ENCODE results near the gene KRTAP4-12.
"Not testable (repeated sequence)": the region's sequence is repeated elsewhere in the genome, so short reads cannot be mapped to it uniquely, and the experiment has no call there.

The KRTAP4-12 gene
- 0 reads per million in 2 experiments for total RNA-seq

DNA sequence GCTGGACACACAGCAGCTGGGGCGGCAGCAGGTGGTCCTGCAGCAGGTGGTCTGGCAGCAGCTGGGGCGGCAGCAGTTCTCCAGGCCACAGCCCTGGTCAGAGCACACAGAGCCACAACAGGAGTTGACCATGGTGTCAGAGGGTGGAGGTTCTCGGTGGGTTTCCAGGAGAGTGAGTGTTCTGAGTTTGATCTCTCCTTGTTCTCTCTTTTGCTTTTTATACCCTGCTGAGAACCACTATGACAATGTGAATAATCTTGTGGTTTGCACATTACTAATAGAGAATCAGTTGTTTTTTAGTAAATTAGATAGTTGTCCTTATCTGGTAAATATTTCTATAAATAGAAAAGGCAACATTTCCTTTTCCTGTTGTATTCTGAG, at the start of gene KRTAP4-12:
TSS of gene KRTAP4-12 (minus strand) at position 192 of the 381 bp plus-strand sequence. CDS start at position 132, 60 bp downstream.
- not testable (repeated sequence) for DNase-seq (ENCODE audit: low read depth)

DNA sequence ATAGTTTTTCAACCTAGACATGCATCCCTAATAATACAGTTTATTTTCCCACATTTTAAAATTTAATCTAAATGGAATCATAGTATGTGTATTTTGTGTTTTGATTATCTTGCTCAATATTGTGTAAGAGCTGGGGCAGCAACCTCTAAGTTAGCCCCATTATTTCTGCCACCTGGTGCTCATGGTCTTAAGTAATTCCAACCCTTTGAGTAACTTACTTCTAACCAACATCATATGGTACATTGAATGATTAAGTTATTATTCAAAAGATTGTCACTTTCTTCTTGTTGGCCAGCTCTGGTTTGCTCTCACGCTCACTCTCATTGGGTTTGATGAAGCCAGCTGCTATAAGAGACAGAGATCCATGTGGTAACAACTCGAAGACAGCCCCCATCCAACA, 47.9 kb upstream of the KRTAP4-12 start:
- DNase-seq (ENCODE audit: low read depth) = no peak

DNA sequence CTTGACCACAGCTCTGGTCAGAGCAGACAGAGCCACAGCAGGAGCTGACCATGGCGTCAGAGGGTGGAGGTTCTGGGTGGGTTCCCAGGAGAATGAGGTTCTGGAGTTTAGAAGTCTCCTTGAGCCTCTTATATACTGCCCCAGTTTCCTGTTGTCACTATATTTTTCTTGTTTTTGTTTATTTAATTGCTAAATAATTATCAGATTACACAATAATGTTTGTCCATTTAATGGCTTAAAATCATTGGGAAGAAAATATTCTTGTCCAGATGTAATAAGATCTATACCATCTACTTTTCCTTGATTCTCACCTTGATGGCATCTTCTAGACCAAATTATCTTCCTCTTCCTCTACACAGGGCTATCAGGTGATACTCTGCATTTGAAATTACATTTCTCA, 44.1 kb upstream of the KRTAP4-12 start, which contains the start of gene KRTAP4-3:
TSS of gene KRTAP4-3 (minus strand) at position 101 of the 400 bp plus-strand sequence. CDS start at position 52, 49 bp downstream.
- no peak for DNase-seq (ENCODE audit: low read depth)

DNA sequence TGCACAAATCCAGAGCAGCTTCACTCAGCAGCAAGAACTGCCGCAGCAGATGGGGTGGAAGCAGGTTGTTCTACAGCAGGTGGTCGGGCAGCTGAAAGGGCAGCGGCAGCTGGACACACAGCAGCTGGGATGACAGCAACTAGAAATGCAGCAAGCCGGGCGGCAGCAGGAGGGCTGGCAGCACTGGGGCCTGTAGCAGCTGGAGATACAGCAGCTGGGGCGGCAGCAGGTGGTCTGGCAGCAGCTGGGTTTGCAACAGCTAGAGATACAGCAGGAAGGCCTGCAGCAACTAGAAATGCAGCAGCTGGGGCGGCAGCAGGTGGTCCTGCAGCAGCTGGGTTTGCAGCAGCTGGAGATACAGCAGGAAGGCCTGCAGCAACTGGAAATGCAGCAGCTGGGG, 43.6 kb upstream of the KRTAP4-12 start:
- DNase-seq (ENCODE audit: low read depth) = no peak

DNA sequence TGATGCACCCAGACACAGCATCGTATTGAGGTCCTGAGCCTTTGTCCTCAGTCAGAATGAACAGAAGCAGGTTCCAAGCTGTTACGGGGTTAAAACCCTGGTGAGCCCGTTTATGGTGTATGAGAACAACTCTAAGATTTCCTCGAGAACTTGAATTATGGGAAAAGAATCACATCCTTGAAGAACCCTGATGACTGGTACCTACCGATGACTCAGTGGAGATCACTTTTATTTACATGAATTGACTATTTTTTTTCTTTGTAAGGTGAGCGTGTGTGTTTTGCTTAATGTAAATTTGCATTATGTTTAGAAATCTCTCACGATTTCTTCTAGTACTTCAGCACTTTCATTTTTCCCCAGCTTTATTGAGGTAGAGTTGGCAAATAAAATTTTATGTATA, 39.8 kb upstream of the KRTAP4-12 start:
- DNase-seq (ENCODE audit: low read depth) = no peak

DNA sequence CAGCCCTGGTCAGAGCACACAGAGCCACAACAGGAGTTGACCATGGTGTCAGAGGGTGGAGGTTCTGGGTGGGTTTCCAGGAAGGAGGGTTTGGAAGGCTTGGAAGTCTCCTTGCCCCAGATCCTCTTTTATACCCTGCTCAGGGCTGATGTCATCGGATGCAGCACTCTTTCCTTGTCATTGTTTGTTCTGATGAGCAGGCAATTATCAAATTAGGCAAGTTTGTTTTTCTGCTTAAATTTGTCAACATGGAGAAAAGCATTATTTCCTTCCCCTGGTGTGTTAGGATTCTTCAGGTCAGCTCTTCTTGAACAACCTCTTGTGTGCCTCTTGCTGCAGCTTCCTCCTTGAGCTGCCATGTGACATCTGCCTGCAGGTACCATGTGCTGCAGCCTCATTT, 36.7 kb upstream of the KRTAP4-12 start, which contains the start of gene KRTAP4-4:
TSS of gene KRTAP4-4 (minus strand) at position 101 of the 400 bp plus-strand sequence. CDS start at position 44, 57 bp downstream.
- DNase-seq (ENCODE audit: low read depth) = no peak

DNA sequence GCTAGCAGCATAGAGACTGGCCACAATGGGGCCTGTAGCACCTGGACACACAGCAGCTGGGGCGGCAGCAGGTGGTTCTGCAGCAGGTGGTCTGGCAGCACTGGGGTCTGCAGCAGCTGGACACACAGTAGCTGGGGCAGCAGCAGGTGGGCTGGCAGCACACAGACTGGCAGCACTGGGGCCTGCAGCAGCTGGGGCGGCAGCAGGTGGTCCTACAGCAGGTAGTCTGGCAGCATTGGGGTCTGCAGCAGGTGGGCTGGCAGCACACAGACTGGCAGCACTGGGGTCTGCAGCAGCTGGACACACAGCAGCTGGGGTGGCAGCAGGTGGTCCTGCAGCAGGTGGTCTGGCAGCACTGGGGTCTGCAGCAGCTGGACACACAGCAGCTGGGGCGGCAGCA, 36.2 kb upstream of the KRTAP4-12 start:
- not testable (repeated sequence) for DNase-seq (ENCODE audit: low read depth)

DNA sequence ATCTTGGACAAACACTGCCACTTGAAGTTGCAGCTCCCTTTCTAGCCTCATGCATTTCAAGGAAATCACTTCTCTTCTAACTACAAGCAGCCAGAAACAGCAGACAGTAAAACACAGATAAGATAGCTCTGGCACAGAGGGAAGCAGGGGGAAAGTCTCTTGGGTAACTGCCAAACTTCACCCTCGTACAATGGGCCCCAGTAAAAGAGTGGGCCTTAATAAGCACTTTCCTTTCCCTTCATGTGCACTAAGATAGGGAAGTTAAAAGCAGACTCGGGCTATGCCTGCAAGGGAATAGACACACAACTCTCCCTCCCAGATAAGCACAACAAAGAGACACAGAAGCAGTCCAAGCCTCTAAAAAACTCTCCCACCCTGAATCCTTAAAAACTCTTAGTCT, 29.9 kb upstream of the KRTAP4-12 start:
- no peak for DNase-seq (ENCODE audit: low read depth)

DNA sequence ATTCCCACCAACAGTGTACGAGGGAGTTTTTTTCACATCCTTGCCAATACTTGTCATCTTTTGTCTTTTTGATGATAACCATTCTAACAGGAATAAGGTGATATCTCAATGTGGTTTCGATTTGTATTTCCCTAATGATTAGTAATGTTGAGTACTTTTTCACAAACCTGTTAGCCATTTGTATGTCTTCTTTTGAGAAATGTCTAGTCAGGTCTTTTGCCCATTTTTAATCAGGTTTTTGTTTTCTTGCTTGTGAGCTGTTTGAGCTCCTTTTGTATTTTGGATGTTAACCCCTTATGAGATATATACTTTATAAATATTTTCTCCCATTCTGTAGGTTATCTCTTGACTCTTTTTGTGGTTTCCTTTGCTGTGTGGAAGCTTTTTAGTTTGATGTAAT, 27.5 kb upstream of the KRTAP4-12 start:
- DNase-seq (ENCODE audit: low read depth) = no peak

DNA sequence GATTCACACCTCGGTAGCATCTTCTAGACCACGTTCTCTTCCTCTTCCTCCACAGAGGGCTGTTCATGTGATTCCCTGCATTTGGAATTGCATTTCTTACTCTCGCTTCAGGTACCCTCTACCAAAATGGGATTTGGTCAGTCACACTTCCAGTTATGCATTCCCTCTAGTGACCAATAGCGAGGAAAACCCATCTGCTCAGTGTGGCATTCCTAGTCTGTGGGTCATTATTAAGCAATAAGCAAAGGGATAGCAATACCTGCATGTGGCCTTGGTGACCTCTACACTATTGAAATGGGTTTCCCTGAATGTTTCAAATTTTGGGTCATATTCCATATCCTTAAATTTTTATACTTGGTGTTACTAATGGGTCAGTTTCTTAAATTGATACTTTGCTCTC, 26.0 kb upstream of the KRTAP4-12 start:
- no peak for DNase-seq (ENCODE audit: low read depth)

DNA sequence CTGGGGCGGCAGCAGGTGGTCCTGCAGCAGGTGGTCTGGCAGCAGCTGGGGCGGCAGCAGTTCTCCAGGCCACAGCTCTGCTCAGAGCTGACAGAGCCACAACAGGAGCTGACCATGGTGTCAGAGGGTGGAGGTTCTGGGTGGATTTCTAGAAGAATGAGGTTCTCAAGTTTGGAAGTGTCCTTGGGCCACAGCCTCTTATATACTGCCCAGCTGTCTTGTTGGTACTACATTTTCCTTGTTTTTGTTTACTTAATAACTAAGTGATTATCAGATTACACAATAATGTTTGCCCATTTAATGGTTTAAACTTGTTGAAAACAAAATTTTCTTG, 25.6 kb upstream of the KRTAP4-12 start, which contains the start of gene KRTAP4-5:
TSS of gene KRTAP4-5 (minus strand) at position 174 of the 334 bp plus-strand sequence. CDS start at position 116, 58 bp downstream.
- DNase-seq (ENCODE audit: low read depth) = no peak

DNA sequence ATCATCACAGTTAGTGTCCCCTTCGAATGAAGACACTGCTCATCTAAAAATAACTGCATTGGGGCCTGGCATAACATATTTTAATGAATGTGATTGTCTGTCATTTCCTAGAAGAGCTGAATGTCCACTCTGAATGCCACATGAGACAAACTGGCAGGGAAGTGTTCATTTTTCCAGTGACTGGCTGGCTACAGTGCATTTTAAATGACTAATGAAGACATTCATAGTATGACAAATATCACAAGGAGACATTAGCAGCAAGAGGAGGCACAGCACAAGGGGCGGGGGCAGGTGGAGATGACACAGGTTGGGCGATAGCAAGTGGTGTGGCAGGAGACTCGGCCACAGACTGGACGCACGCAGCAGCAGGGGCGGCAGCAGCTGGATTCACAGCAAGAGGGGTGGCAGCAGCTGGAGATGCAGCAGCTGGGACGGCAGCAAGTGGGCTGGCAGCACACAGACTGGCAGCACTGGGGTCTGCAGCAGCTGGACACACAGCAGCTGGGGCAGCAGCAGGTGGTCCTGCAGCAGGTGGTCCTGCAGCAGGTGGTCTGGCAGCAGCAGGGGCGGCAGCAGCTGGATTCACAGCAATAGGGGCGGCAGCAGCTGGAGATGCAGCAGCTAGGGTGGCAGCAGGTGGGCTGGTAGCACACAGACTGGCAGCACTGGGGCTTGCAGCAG, 25.1 kb upstream of the KRTAP4-12 start:
- not testable (repeated sequence) for DNase-seq (ENCODE audit: low read depth)

DNA sequence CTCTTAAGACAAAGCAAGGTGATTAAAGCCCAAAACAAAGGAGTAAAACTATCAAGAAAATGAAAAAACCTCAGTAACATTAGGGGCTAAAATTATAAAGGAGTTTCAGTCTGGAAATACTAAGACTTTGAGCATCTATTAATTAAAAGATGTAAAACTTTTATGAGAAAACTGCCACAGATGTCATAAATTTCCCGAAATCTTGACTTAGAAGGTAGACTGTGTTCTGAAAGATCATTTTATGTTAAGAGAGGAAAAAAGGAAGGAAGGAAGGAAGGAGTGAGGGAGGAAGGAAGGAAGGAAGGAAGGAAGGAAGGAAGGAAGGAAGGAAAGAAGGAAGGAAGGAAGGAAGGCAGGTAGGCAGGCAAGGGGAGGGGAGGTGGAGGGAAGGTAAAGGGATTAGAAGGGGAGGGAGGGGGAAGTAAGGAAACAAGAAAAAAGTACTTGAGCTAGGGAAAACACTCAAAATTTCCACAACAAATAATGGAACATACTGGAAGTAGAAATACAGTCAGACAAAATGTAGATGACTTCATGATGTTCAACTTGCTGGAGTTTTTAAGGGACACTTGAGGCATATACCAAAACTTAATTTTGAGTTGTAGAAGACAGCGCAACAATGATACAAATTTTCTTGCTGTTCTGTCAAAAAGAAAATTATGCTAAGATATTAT, 23.7 kb upstream of the KRTAP4-12 start:
- no peak for DNase-seq (ENCODE audit: low read depth)

DNA sequence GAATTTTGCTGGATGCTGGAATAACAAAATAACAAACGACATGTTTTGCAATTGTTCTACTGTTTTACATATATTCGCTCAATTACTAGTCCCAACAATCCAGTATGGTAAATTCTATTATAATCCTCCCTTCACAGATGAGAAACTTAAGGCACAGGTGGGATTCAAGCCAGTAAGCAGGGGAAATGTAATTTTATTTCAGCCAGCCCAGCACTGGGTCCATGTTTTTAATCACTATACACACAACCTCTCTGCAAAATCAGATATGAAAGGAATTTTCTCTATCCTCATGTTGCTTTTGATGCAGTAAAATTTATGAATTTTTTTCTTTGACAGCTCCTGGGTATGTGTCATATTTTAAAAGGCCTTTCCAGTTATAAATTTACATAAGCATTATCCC, 21.3 kb upstream of the KRTAP4-12 start:
- DNase-seq (ENCODE audit: low read depth) = no peak

DNA sequence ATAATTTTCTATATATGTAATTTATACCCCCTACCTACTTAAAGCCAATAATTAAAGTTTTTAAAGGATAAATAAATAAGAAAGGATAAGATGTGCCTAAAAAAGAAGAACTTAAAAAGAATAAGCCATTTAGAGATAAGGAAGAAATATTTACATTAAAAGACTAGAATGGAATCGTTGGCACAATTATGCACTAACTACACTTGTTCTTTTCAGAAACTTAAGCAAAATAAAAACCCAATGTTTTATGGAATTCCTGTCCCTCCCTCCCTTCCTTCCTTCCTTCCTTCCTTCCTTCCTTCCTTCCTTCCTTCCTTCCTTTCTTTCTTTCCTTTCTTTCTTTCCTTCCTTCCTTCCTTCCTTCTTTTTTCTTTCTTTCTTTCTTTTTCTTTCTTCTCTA, 20.9 kb upstream of the KRTAP4-12 start:
- no peak for DNase-seq (ENCODE audit: low read depth)

DNA sequence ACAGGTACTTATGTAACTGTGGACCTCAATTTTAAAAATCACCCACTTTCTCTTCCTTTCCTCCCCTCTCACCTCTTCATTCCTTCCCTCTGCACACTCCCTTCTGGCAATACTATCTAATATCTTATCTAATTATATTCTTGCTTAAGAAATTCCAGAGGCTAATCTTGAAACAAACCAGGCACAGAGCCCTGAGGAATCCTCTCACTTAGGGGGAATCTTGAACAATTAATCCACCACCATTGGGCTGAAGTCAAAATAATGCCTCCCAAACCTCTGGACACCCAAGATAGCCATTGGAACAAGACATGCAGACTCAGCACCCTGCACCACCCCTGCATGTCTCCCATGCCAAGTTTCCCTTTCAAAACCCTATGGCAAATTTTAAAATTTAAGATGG, 17.4 kb upstream of the KRTAP4-12 start:
- no peak for DNase-seq (ENCODE audit: low read depth)

DNA sequence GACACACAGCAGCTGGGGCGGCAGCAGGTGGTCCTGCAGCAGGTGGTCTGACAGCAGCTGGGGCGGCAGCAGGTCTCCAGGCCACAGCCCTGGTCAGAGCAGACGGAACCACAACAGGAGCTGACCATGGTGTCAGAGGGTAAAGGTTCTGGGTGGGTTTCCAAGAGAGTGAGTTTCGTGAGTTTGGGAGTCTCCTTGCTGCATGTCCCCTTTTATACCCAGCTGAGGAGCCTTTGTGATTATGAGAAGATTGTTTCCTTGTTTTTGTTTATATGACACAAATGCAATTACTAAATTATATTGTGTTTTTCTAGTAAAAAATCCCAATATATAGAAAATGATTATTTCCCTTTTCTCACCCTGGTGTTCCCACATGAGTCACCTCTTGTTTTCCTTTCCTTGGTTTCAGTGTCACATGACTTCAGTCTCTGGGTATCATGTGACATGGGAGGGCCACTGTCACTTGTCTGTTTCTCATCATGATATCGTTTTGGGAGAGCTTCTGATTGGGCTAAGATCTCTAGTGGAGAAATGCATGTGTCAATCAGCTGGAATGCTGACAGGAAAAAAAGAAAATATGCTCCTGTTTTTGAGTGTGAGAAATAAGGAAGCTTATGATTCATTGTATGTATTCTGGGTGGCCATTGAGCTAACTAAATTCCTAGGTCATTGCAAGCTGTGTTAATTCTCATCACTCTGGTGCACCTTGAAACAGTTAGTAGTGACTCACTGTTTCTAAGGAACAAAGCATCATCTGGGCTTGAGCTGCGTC, 16.6 kb upstream of the KRTAP4-12 start, which contains the start of gene KRTAP4-6:
TSS of gene KRTAP4-6 (minus strand) at position 185 of the 772 bp plus-strand sequence. CDS start at position 128, 57 bp downstream.
- no peak for DNase-seq (ENCODE audit: low read depth)

DNA sequence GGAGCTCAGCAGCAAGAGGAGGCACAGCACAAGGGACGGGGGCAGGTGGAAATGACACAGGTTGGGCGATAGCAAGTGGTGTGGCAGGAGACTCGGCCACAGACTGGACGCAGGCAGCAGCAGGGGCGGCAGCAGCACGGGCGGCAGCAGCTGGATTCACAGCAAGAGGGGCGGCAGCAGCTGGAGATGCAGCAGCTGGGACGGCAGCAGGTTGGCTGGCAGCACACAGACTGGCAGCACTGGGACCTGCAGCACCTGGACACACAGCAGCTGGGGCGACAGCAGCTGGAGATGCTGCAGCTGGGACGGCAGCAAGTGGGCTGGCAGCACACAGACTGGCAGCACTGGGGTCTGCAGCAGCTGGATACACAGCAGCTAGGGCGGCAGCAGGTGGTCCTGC, 15.9 kb upstream of the KRTAP4-12 start:
- DNase-seq (ENCODE audit: low read depth) = not testable (repeated sequence)

DNA sequence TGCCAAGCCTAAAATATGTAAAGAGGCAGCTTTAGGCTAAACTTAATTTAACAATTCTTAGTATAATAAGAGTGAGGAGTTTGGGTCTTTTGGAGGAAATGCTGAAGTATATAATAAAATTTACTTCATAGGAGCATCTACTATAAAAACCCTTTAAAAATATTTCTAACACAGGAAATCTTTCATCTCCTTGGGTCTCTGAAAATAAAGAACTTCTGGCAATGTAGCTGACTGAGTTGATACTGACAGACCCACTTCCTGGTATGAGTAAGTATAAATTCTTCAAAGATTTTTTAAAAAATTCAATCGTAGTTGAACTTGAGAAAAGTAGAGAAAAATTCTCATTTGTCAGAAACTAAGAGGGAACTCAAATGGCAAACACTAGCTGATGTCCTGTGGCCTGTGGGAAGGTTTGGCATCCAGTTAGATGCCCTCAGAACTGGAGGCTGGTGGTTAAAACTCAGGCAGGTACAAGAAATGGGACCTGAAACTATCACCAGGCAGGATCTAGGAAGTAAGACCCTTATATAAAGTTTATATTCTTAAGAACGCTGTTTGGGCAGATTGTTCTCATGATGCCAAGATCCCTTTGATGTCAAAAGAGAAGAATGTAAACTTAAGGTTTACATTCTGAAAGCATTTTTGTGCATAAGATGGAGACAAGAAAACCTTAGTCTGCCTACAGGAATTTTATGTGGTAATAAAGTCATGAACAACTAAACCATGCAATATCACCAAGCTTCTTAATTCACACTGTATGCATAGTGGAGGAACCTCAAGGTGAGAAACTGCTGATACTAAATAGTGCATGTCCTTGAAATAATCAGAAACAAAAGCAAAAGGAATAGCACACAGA, 10.1 kb upstream of the KRTAP4-12 start:
- no peak for DNase-seq (ENCODE audit: low read depth)

DNA sequence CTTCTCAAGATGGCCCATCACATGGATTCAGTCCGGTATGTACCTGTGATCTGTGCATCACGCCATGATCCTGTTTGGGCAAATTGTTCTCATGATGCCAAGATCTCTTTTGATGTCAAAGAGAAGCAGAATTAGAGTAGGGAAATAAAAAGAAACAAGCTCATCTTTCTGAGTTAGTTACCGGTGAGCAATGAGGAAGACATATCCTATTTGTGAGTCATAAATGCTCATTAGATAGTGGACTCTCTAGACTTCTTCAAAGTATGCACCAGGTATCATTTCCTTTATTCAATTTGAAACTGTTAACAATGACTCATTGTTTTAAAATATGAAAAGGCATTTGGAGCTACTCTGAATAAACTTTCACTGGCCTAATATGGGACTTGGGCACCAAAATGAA, 8.0 kb upstream of the KRTAP4-12 start:
- DNase-seq (ENCODE audit: low read depth) = no peak

DNA sequence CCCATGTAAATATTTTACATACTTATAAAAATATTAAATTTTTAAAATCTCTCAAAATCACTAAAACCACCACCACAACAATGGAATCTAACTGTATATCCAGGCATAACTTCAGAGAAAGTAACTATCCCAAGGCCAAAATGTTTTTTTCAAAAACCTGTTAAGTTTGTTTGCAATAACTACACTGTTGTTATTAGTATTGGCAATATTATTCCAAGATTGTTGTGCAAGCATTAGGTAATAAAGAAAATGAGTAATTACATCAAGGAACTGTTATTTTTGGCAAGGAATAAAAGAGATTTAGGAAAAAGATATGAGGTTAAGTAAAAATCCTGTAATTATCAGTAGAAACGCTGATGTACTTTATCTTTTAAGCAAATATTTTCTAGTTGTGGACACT, 3.4 kb upstream of the KRTAP4-12 start:
- no peak for DNase-seq (ENCODE audit: low read depth)

All from T follicular helper cell (primary cell).